Prostate gland (tissue), 2 donors: ENCODE data around the gene ZBTB49.
A peak's percentile ranks its signal among the peaks of the same experiment; 100 is the strongest.

ENCODE experiments used
- POLR2A ChIP-seq: fragments of 450-650 bp; IDR thresholded peaks from one replicate; pipeline ENCODE4 v1.6.1; 2016; ENCODE audit warnings: antibody characterized with exemption, mild to moderate bottlenecking
- POLR2AphosphoS5 ChIP-seq: sonication (generic); formaldehyde crosslinking; IDR thresholded peaks from one replicate; pipeline ENCODE4 v1.6.1; 2017; ENCODE audit warnings: antibody characterized with exemption
- TF ChIP-seq, protein P1 (sequence below), 4 experiments: fragments of 200-600 bp in 2 of 4; fragments of 450-650 bp in 2 of 4; sonication (generic) in 2 of 4; IDR thresholded peaks; 1 replicate in 3 of 4; 2 replicates in 1 of 4; pipeline ENCODE4 v1.5.1; 2016 to 2019; ENCODE audit warnings: antibody characterized with exemption in 4 of 4, mild to moderate bottlenecking in 2 of 4, moderate library complexity in 2 of 4

DNA sequence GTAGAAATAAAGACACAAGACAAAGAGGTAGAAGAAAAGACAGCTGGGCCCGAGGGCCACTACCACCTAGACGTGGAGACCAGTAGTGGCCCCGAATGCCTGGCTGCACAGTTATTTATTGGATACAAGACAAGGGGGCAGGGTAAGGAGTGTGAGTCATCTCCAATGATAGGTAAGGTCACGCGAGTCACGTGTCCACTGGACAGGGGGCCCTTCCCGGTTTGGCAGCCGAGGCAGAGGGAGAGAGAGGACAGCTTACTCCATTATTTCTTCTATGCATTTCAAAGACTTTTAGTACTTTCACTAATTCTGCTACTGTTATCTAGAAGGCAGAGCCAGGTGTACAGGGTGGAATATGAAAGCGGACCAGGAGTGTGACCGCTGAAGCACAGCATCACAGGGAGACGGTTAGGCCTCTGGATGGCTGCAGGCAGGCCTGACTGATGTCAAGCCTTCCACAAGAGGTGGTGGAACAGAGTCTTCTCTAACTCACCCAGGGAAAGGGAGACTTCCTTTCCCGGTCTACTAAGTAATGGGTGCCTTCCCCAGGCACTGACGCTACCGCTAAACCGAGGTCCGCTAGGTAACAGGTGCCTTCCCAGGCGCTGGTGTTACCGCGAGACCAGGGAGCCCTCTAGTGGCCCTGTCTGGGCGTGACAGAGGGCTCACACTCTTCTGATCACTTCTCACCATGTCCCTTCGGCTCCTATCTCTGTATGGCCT, 44.9 kb downstream of the ZBTB49 start:
- TF ChIP-seq, protein P1, sequence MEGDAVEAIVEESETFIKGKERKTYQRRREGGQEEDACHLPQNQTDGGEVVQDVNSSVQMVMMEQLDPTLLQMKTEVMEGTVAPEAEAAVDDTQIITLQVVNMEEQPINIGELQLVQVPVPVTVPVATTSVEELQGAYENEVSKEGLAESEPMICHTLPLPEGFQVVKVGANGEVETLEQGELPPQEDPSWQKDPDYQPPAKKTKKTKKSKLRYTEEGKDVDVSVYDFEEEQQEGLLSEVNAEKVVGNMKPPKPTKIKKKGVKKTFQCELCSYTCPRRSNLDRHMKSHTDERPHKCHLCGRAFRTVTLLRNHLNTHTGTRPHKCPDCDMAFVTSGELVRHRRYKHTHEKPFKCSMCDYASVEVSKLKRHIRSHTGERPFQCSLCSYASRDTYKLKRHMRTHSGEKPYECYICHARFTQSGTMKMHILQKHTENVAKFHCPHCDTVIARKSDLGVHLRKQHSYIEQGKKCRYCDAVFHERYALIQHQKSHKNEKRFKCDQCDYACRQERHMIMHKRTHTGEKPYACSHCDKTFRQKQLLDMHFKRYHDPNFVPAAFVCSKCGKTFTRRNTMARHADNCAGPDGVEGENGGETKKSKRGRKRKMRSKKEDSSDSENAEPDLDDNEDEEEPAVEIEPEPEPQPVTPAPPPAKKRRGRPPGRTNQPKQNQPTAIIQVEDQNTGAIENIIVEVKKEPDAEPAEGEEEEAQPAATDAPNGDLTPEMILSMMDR (IDR thresholded peaks at IDR 0.05): peak in 3 of 4 experiments; percentile 37 to 66 (median 53)
- TF ChIP-seq POLR2AphosphoS5: no peak
- TF ChIP-seq POLR2A: no peak
